K562 (cell line): ENCODE data around the gene MAP2K3.
"Not testable (repeated sequence)": the region's sequence is repeated elsewhere in the genome, so short reads cannot be mapped to it uniquely, and the experiment has no call there.

Source experiments
- GABPB1 ChIP-seq: sonication (generic); formaldehyde crosslinking; IDR thresholded peaks from 2 replicates; pipeline ENCODE4 v1.8.0; 2022; ENCODE audit warnings: mild to moderate bottlenecking, missing genetic modification reagents
- MAFK ChIP-seq: IDR thresholded peaks from 2 replicates; pipeline ENCODE4 v1.6.1; 2011; ENCODE audit warnings: low read length, improper control_type of control experiment
- POLR2A ChIP-seq: fragments of 450-650 bp; conservative IDR thresholded peaks from 2 replicates; pipeline ENCODE4 v1.6.1; 2016
- POLR2AphosphoS5 ChIP-seq: IDR thresholded peaks from 2 replicates; pipeline ENCODE4 v1.6.1; 2011; ENCODE audit warnings: mild to moderate bottlenecking, low read depth, low read length, moderate library complexity; ENCODE audit not compliant: control insufficient read depth, insufficient read depth
- ZFP30 ChIP-seq: fragments of 250-450 bp; sonication (Bioruptor Pico); IDR thresholded peaks from 2 replicates; pipeline ENCODE4 v1.8.0; 2022; ENCODE audit warnings: moderate library complexity, mild to moderate bottlenecking, inconsistent platforms, borderline replicate concordance
- ZNF512 ChIP-seq: IDR thresholded peaks from 2 replicates; pipeline ENCODE4 v1.6.1; 2016; ENCODE audit warnings: missing genetic modification characterization, missing compliant biosample characterization

GRCh38 chr17:21324741-21325140 is 40.2 kb downstream of the MAP2K3 start:
- not testable (repeated sequence) for TF ChIP-seq POLR2A; ZNF512 (tag); GABPB1; POLR2AphosphoS5; MAFK; ZFP30 (CRISPR knock-in tag)
